Caco-2 (cell line): ENCODE measurements around the gene ROPN1L. TPM values are rescaled to one million over a fixed set of nuclear protein-coding genes. Genes with fewer than 3 reads are reported as not detected.
A peak's percentile ranks its signal among the peaks of the same experiment; 100 is the strongest.

Source experiments
- BruUV-seq: library from RNA; stranded (reverse); fragments of 400-500 nt; replicated peaks from 2 replicates; lab custom pipeline; 2021; lab: Mats Ljungman, UMichigan
- CTCF ChIA-PET: fragments of 300-600 bp; sonication (Branson Sonifier 250); formaldehyde crosslinking; loops from one replicate; lab custom pipeline; 2022; ENCODE audit warnings: antibody characterized with exemption; lab: Charles Lee
- POLR2A ChIA-PET: fragments of 300-600 bp; sonication (Branson Sonifier 250); formaldehyde crosslinking; loops from one replicate; lab custom pipeline; 2022; ENCODE audit warnings: antibody characterized with exemption; lab: Charles Lee
- DNase-seq, 2 experiments: peaks; one replicate each; pipeline versions ENCODE4 v3.0.0 to v3.0.0-alpha.2; 2020 to 2022
- H3K27me3 ChIP-seq: replicated peaks from 2 replicates; pipeline ENCODE4 v1.6.0; 2011; ENCODE audit warnings: low read length; ENCODE audit not compliant: control insufficient read depth, insufficient read depth
- H3K36me3 ChIP-seq: 2 replicates; pipeline ENCODE4 v1.5.1; 2011; ENCODE audit warnings: low read length; ENCODE audit not compliant: control insufficient read depth, insufficient read depth
- H3K4me1 ChIP-seq: fragments of 250-450 bp; sonication (Bioruptor Pico); 2 replicates; pipeline ENCODE4 v1.5.1; 2020; ENCODE audit warnings: mild to moderate bottlenecking
- H3K4me3 ChIP-seq: 2 replicates; pipeline ENCODE4 v1.5.1; 2011; ENCODE audit warnings: low read depth, mild to moderate bottlenecking, control low read depth, low read length
- H3K9me3 ChIP-seq: fragments of 250-450 bp; sonication (Bioruptor Pico); 2 replicates; pipeline ENCODE4 v1.5.1; 2020; ENCODE audit warnings: mild to moderate bottlenecking, moderate library complexity
- H3K27ac Mint-ChIP-seq: one replicate; pipeline ENCODE4 v1.8.0; 2022; ENCODE audit warnings: mixed read lengths; ENCODE audit not compliant: unreplicated experiment
- H3K27me3 Mint-ChIP-seq: one replicate; pipeline ENCODE4 v1.8.0; 2022; ENCODE audit warnings: mixed read lengths; ENCODE audit not compliant: insufficient read depth, unreplicated experiment
- H3K36me3 Mint-ChIP-seq: one replicate; pipeline ENCODE4 v1.8.0; 2022; ENCODE audit warnings: mild to moderate bottlenecking, mixed read lengths; ENCODE audit not compliant: insufficient read depth, unreplicated experiment
- H3K4me1 Mint-ChIP-seq: one replicate; pipeline ENCODE4 v1.8.0; 2022; ENCODE audit warnings: low read depth, mixed read lengths; ENCODE audit not compliant: unreplicated experiment
- H3K4me3 Mint-ChIP-seq: one replicate; pipeline ENCODE4 v1.8.0; 2022; ENCODE audit warnings: mild to moderate bottlenecking, moderate library complexity, mixed read lengths; ENCODE audit not compliant: unreplicated experiment
- H3K9me3 Mint-ChIP-seq: one replicate; pipeline ENCODE4 v1.8.0; 2022; ENCODE audit warnings: mixed read lengths; ENCODE audit not compliant: unreplicated experiment
- intact Hi-C: fragments of 100-400 bp; cut with micrococcal nuclease; formaldehyde crosslinking; loops from one replicate; pipeline ENCODE4 v1.10.0; 2022; ENCODE audit not compliant: unreplicated experiment
- total RNA-seq: library from RNA; stranded (reverse); gene quantifications from 2 replicates; pipeline ENCODE4 v1.2.3, GENCODE V29; 2022
- TF ChIP-seq, protein P1 (sequence below), 2 experiments: fragments of 200-600 bp in 1 of 2; IDR thresholded peaks; 1 replicate in 1 of 2; 2 replicates in 1 of 2; pipeline versions ENCODE4 v1.5.1 to v1.8.0; 2011 to 2022; ENCODE audit warnings: antibody characterized with exemption in 1 of 2, control low read depth in 1 of 2, inconsistent platforms in 1 of 2, low read depth in 1 of 2, low read length in 1 of 2, mild to moderate bottlenecking in 1 of 2, moderate library complexity in 1 of 2; ENCODE audit not compliant: insufficient read depth in 1 of 2, severe bottlenecking in 1 of 2, unreplicated experiment in 1 of 2

The ROPN1L gene
- total RNA-seq, 1 experiment from 2014 or later = 0.48 TPM

DNA sequence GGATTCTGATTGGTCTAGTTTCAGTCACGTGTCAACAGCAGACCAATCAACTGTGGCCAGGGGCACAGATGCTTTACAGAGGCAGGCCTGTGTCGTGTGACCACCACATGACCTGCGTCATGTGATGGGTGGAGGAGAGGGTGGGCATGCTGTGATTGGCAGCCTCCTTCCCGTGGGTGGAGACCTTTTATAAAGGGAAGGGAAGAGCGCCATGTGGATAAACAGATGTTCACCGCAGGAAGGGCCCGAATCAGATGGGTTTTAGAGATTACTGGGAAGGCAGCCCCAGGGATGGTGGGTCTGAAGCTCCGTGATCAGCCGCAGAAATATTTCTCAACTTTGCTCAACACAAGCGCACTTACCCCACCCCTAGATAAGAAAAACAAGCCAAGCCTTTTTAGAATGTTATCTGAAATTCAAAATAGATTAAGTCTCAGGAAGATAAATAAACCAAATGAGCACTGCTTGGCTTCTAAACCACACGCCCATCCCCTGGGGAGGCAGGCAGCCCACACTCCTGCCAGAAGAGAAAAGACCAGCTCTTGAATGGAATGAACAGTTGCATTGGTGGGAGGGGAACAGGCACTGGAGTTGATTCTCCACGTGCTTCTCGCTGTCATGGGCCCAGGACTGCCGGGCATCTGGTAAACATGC, 43.6 kb downstream of the ROPN1L start:
- H3K4me3 Mint-ChIP-seq = peak overlapping the region; percentile 59
- peaks cover 42% of the 10 kb centered on the region for H3K4me1 Mint-ChIP-seq

DNA sequence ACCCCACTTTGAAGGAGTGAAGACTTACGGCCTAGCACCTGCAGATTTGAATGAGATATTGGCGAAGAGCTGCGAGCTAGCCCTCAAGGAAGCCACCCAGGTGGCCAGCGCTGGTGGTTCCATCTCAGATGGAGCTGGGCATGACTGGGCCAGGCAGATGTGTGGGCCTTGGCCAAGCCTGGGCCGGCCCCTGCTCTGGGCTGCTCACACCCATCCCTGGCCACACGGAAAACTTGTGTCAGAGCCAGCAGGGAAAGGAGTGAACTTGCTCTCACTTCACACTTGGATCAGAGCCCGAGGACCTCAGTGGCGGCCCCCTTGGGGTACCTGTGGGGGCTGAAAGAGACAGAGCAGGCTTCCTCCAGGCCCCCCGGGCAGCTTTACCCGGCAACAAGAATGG, 44.2 kb downstream of the ROPN1L start:
- peak overlapping the region; percentile 81 for H3K27ac Mint-ChIP-seq
- H3K9me3 ChIP-seq = no peaks in the 10 kb centered on the region
- no peaks in the 10 kb centered on the region for H3K27me3 Mint-ChIP-seq
- ChIA-PET POLR2A (interaction anchor here (0.7 to 1.2 kb wide), 3 partner anchors 24 to 133 kb away, joined by 3 read pairs; partner anchors contain the start of gene MARCHF6), CTCF (no interaction called here)
- no TSS peak for BruUV-seq
- peaks cover 28% of the 10 kb centered on the region for H3K36me3 Mint-ChIP-seq
- intact Hi-C loops = no loop called here
- DNase-seq = no peak
- TF ChIP-seq, protein P1, sequence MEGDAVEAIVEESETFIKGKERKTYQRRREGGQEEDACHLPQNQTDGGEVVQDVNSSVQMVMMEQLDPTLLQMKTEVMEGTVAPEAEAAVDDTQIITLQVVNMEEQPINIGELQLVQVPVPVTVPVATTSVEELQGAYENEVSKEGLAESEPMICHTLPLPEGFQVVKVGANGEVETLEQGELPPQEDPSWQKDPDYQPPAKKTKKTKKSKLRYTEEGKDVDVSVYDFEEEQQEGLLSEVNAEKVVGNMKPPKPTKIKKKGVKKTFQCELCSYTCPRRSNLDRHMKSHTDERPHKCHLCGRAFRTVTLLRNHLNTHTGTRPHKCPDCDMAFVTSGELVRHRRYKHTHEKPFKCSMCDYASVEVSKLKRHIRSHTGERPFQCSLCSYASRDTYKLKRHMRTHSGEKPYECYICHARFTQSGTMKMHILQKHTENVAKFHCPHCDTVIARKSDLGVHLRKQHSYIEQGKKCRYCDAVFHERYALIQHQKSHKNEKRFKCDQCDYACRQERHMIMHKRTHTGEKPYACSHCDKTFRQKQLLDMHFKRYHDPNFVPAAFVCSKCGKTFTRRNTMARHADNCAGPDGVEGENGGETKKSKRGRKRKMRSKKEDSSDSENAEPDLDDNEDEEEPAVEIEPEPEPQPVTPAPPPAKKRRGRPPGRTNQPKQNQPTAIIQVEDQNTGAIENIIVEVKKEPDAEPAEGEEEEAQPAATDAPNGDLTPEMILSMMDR (IDR thresholded peaks at IDR 0.05; ENCODE audit: insufficient read depth in 1 of 2, low read depth in 1 of 2, low read length in 1 of 2, severe bottlenecking in 1 of 2, unreplicated experiment in 1 of 2) = no peak
- H3K9me3 Mint-ChIP-seq = peaks cover 9% of the 10 kb centered on the region
- H3K4me1 ChIP-seq = peaks cover 43% of the 10 kb centered on the region
- H3K4me1 Mint-ChIP-seq = peaks cover 36% of the 10 kb centered on the region
- H3K4me3 ChIP-seq = no peak overlapping the region
- H3K36me3 ChIP-seq = no peaks in the 10 kb centered on the region
- no peaks in the 10 kb centered on the region for H3K27me3 ChIP-seq
- H3K4me3 Mint-ChIP-seq = no peak overlapping the region

More for the DNA sequence above, 43.6 kb downstream of the ROPN1L start:
- H3K36me3 Mint-ChIP-seq = peaks cover 28% of the 10 kb centered on the region
- no peaks in the 10 kb centered on the region for H3K36me3 ChIP-seq
- H3K27me3 ChIP-seq = no peaks in the 10 kb centered on the region
- no peak overlapping the region for H3K4me3 ChIP-seq
- H3K4me1 ChIP-seq = peaks cover 49% of the 10 kb centered on the region
- peak; percentile 87 to 94 for DNase-seq
- peak overlapping the region; percentile 81 for H3K27ac Mint-ChIP-seq
- TF ChIP-seq, protein P1 (IDR thresholded peaks at IDR 0.05; ENCODE audit: insufficient read depth in 1 of 2, low read depth in 1 of 2, low read length in 1 of 2, severe bottlenecking in 1 of 2, unreplicated experiment in 1 of 2) = no peak
- no peaks in the 10 kb centered on the region for H3K9me3 ChIP-seq
- BruUV-seq = TSS peak; percentile 79
- H3K9me3 Mint-ChIP-seq = peaks cover 9% of the 10 kb centered on the region
- ChIA-PET POLR2A (interaction anchor here (0.7 to 1.2 kb wide), 3 partner anchors 23 to 132 kb away, joined by 3 read pairs; partner anchors contain the start of gene MARCHF6), CTCF (interaction anchor here (0.6 kb wide), 1 partner anchor 128 kb away, joined by 7 read pairs; no protein-coding TSS in a partner anchor)
- intact Hi-C loops = no loop called here
- no peaks in the 10 kb centered on the region for H3K27me3 Mint-ChIP-seq

DNA sequence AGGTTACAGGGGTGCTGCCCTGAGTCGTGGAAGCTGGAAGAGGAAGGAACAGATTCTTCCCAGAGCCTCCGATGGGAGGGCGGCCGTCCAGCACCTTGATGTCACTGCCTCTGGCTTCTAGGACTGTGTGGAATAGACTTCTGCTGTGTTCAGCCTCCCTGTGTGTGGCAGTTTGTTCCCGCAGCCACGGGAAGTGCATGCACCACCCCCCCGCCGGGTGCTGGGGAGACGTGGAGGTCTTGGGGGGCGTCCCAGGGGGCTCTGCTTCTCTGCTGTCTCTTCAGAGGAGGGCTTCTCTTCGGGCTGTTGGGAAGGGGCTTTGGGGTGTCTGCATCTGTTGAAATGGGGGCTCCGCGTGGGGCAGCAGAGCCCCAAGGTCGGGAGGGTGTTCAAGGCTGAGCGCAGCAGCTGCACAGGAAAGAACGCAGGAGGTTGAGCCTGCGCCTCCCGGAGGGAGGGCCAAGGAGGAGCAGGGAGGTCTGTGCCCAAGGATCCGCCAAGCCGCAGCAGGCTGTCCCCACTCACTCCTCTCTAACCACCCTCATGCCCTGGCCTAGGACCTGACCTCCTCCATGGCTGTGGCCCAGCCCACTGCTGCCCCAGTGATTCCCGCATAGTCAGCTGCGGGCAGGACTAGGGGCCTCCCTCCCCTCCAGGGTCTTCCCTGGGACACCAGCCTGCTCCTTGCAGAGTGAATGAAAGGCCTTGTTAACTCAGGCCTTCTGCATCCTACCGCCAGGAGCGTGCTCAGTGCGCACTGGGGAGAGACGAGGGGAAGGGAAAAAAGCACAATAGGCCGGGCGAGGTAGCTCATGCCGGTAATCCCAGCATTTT, 45.0 kb downstream of the ROPN1L start:
- no TSS peak for BruUV-seq
- Mint-ChIP-seq H3K9me3 (peaks cover 9% of the 10 kb centered on the region), H3K27ac (peak overlapping the region; percentile 71), H3K4me3 (no peak overlapping the region), H3K4me1 (peaks cover 31% of the 10 kb centered on the region), H3K36me3 (peaks cover 34% of the 10 kb centered on the region), H3K27me3 (no peaks in the 10 kb centered on the region)
- no peaks in the 10 kb centered on the region for H3K27me3 ChIP-seq
- POLR2A ChIA-PET = no interaction called here
- H3K36me3 ChIP-seq = no peaks in the 10 kb centered on the region
- DNase-seq = no peak
- CTCF ChIA-PET = interaction anchor here (0.6 kb wide), 1 partner anchor 252 kb away, joined by 3 read pairs; no protein-coding TSS in a partner anchor
- peaks cover 34% of the 10 kb centered on the region for H3K4me1 ChIP-seq
- intact Hi-C loops = no loop called here
- H3K9me3 ChIP-seq = no peaks in the 10 kb centered on the region; the same call in 1 of the 2 replicates
- no peak overlapping the region for H3K4me3 ChIP-seq
- TF ChIP-seq, protein P1 (IDR thresholded peaks at IDR 0.05; ENCODE audit: insufficient read depth in 1 of 2, low read depth in 1 of 2, low read length in 1 of 2, severe bottlenecking in 1 of 2, unreplicated experiment in 1 of 2) = no peak
